Sigmoid colon (tissue), 7 donors: Measurements from ENCODE around the gene RNF167. TPM values are rescaled to one million over a fixed set of nuclear protein-coding genes. Genes with fewer than 3 reads are reported as not detected.
"Not testable (repeated sequence)": the region's sequence is repeated elsewhere in the genome, so short reads cannot be mapped to it uniquely, and the experiment has no call there.

Experiments used
- DNase-seq: peaks from one replicate; pipeline ENCODE4 v3.0.0-alpha.2; 2019
- H3K27ac ChIP-seq, 4 donors: fragments of 200-600 bp; sonication (generic); one replicate each; pipeline ENCODE4 v1.5.1; 2016 to 2019; ENCODE audit warnings: mild to moderate bottlenecking in 1 of 4
- H3K27me3 ChIP-seq, 3 donors: fragments of 200-600 bp; sonication (generic); one replicate each; pipeline ENCODE4 v1.5.1; 2019; ENCODE audit warnings: mild to moderate bottlenecking in 1 of 3
- H3K36me3 ChIP-seq, 4 donors: fragments of 200-600 bp; sonication (generic); one replicate each; pipeline ENCODE4 v1.5.1; 2016 to 2019
- H3K4me1 ChIP-seq, 4 donors: fragments of 200-600 bp; sonication (generic); one replicate each; pipeline ENCODE4 v1.5.1; 2017 to 2019
- H3K4me3 ChIP-seq, 4 donors: fragments of 200-600 bp; sonication (generic); one replicate each; pipeline ENCODE4 v1.5.1; 2017 to 2019; ENCODE audit warnings: mild to moderate bottlenecking in 2 of 4, moderate library complexity in 1 of 4
- H3K9me3 ChIP-seq, 4 donors: fragments of 200-600 bp in 3 of 4; sonication (generic) in 3 of 4; one replicate each; pipeline versions ENCODE4 v1.5.1 to v1.6.1; 2013 to 2019
- CTCF ChIP-seq, 4 experiments: fragments of 450-650 bp in 3 of 4; fragments of 200-600 bp in 1 of 4; IDR thresholded peaks; one replicate each; pipeline ENCODE4 v1.5.1; 2016 to 2019; ENCODE audit warnings: antibody characterized with exemption in 4 of 4, mild to moderate bottlenecking in 3 of 4, moderate library complexity in 2 of 4
- EP300 ChIP-seq, 4 donors: sonication (generic); formaldehyde crosslinking; IDR thresholded peaks; one replicate each; pipeline ENCODE4 v1.6.1; 2017; ENCODE audit warnings: antibody characterized with exemption in 4 of 4
- POLR2A ChIP-seq, 2 donors: fragments of 450-650 bp; IDR thresholded peaks; one replicate each; pipeline ENCODE4 v1.6.1; 2016; ENCODE audit warnings: antibody characterized with exemption in 2 of 2, mild to moderate bottlenecking in 2 of 2, moderate library complexity in 2 of 2
- POLR2AphosphoS5 ChIP-seq, 4 donors: sonication (generic); formaldehyde crosslinking; IDR thresholded peaks; one replicate each; pipeline ENCODE4 v1.6.1; 2017; ENCODE audit warnings: antibody characterized with exemption in 4 of 4
- WGBS, 2 donors: extraction: QIAGEN DNeasy Blood & Tissue Kit; methylation state at CpG; one replicate each; pipeline ENCODE4 v1.1.7; 2013; 5-methylcytosine and 5-hydroxymethylcytosine counted together
- intact Hi-C: fragments of 100-400 bp; cut with DNase I; formaldehyde crosslinking; loops from one replicate; pipeline ENCODE4 v1.15.1; 2023
- polyA plus RNA-seq, 3 donors: library from polyadenylated mRNA; stranded (reverse); fragments of 200-250 nt; gene quantifications; one replicate each; pipeline ENCODE4 v1.2.3, GENCODE V29; 2013
- total RNA-seq, 4 donors: library from RNA; depleted of rRNA; stranded (reverse); fragments of >200 nt; gene quantifications; one replicate each; pipeline ENCODE4 v1.1.0, GENCODE V29; 2016
- donor health status: healthy with polysubstance abuse.
- donor health status: Bipolar disorder and iron deficiency.
- donor health status: healthy.

Gene RNF167
- total and polyA plus RNA-seq, 7 donors = 45.0 to 120 (median 61.1) TPM

DNA sequence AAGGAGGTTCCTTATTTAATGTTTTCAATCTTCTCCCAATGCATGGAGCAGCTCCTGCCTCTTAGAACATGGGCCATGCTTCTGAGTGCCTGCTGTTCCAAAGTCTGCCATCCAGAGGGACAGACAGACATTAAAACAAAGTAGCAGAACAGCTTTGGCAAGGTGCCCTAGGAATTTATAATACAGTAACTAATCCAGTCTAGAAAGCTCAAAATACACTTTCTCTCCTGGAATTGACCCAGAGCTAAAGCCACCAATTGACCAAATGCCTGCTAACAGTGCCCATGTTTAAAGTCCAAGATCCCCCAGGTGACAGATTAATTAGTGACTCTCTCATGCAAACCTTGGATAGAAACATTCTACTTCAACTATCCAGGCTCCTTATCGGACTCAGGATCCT is 26.1 kb upstream of the RNF167 start:
- Histone ChIP-seq H3K4me3 (no peak overlapping the region), H3K36me3 (no peaks in the 10 kb centered on the region), H3K27me3 (no peaks in the 10 kb centered on the region), H3K4me1 (peaks cover 0 to 9% (median 5%) of the 10 kb centered on the region in 4 donors), H3K27ac (no peak overlapping the region), H3K9me3 (no peaks in the 10 kb centered on the region)
- 18 to 65% methylated on average over 1 of the region's 1 CpG for WGBS, 2 donors
- no peak for TF ChIP-seq CTCF (IDR thresholded peaks at IDR 0.05)
- no peak for TF ChIP-seq POLR2A (IDR thresholded peaks at IDR 0.05)
- TF ChIP-seq POLR2AphosphoS5 (IDR thresholded peaks at IDR 0.05) = no peak
- no peak for TF ChIP-seq EP300 (IDR thresholded peaks at IDR 0.05)
- DNase-seq = no peak
- intact Hi-C loops = no loop called here

- 72 to 92% methylated on average over 4 of the region's 4 CpGs for WGBS, 2 donors
- H3K27me3 ChIP-seq, H3K27ac ChIP-seq, H3K9me3 ChIP-seq, intact Hi-C loops, H3K36me3 ChIP-seq, H3K4me3 ChIP-seq, DNase-seq, H3K4me1 ChIP-seq: not testable (repeated sequence)
These were observed 25.5 kb upstream of the RNF167 start for GRCh38 chr17:4914551-4914950.

DNA sequence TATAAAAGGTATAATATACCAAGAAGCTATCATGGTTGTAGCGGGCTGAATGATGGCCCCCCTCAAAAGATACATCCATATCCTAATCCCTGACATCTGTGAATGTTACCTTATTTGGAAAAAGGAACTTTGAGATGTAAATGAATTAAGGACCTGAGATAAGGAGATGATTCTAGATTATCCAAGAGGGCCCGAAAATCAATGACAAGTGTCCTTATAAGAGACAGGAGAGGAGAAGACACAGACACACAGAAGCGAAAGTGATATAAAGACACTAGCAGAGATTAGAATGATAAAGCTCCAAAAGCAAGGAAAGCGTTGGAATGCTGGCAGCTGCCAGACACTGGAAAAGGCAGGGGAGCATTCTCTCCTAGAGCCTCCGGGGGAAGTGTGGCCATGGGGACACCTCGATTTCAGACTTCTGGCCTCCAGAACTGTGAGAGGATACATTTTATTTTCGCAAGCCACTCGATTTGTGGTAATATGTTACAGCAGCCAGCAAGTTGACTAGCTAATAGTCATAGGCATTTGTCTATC is 20.5 kb upstream of the RNF167 start:
- 86 to 87% methylated on average over 8 of the region's 8 CpGs for WGBS, 2 donors
- intact Hi-C loops = no loop called here
- TF ChIP-seq POLR2AphosphoS5 (IDR thresholded peaks at IDR 0.05) (no peak), POLR2A (IDR thresholded peaks at IDR 0.05) (no peak), CTCF (IDR thresholded peaks at IDR 0.05) (no peak), EP300 (IDR thresholded peaks at IDR 0.05) (no peak)

GRCh38 chr17:4920351-4921048 is 19.6 kb upstream of the RNF167 start:
- WGBS, 2 donors = 79 to 85% methylated on average over 10 of the region's 10 CpGs
- no peak for DNase-seq
- no peak overlapping the region for H3K4me3 ChIP-seq
- intact Hi-C loops = no loop called here
- H3K27ac ChIP-seq = no peak overlapping the region
- H3K27me3 ChIP-seq = no peaks in the 10 kb centered on the region
- H3K9me3 ChIP-seq = no peaks in the 10 kb centered on the region
- no peaks in the 10 kb centered on the region for H3K36me3 ChIP-seq
- H3K4me1 ChIP-seq = no peaks in the 10 kb centered on the region
- no peak for TF ChIP-seq EP300 (IDR thresholded peaks at IDR 0.05)
- no peak for TF ChIP-seq CTCF (IDR thresholded peaks at IDR 0.05)
- no peak for TF ChIP-seq POLR2AphosphoS5 (IDR thresholded peaks at IDR 0.05)

More for the DNA sequence above, 20.5 kb upstream of the RNF167 start:
- H3K9me3 ChIP-seq = no peaks in the 10 kb centered on the region
- H3K4me1 ChIP-seq = no peaks in the 10 kb centered on the region
- H3K27ac ChIP-seq = no peak overlapping the region
- DNase-seq = no peak
- no peaks in the 10 kb centered on the region for H3K36me3 ChIP-seq
- no peak overlapping the region for H3K4me3 ChIP-seq
- no peaks in the 10 kb centered on the region for H3K27me3 ChIP-seq

DNA sequence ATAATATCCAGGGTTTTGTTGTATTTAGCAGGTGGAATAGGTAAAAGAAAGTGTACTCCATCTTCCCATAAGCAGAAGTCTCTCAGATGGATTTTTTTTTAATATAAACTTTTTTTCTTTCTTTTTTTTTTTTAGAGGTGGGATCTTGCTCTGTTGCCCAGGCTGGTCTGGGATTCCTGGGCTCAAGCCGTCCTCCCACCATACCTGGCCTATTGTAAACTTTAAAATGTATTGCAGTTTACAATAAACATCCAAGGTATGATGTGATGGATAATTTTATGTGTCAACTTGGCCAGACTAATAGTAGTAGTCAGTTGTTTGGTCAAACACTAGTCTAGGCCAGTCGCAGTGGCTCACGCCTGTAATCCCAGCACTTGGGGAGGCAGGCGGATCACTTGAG is 18.7 kb upstream of the RNF167 start:
- Histone ChIP-seq H3K27ac (no peak overlapping the region), H3K4me3 (no peak overlapping the region), H3K27me3 (no peaks in the 10 kb centered on the region), H3K9me3 (no peaks in the 10 kb centered on the region), H3K36me3 (no peaks in the 10 kb centered on the region), H3K4me1 (no peaks in the 10 kb centered on the region)
- intact Hi-C loops = no loop called here
- no peak for DNase-seq
- TF ChIP-seq EP300 (IDR thresholded peaks at IDR 0.05) (no peak), POLR2A (IDR thresholded peaks at IDR 0.05) (no peak)
- 89 to 90% methylated on average over 4 of the region's 4 CpGs for WGBS, 2 donors

DNA sequence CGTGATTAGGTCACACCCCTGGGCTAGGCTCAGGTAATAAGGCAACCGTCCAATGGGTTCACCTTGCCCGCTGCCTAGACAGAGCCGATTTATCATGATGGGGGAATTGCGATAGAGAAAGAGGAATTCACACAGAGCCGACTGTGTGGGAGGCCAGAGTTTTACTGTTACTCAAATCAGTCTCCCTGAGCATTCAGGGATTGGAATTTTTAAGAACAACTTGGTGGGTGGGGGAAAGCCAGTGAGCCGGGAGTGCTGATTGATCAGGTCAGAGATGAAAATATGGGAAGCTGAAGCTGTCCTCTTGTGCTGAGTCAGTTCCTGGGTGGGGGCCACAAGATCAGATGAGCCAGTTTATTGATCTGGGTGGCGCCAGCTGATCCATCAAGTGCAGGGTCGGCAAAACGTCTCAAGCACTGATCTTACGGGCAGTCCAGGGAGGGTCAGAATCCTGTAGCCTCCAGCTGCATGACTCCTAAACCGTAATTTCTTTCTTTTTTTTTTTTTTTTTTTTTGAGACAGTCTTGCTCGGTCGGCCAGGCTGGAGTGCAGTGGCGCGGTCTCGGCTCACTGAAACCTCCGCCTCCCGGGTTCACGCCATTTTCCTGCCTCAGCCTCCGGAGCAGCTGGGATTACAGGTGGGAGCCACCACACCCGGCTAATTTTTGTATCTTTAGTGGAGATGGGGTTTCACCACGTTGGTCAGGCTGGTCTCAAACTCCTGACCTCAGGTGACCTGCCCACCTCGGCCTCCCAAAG is 13.3 kb upstream of the RNF167 start:
- H3K27ac ChIP-seq, DNase-seq, intact Hi-C loops, H3K36me3 ChIP-seq, H3K4me1 ChIP-seq, H3K27me3 ChIP-seq, H3K4me3 ChIP-seq, H3K9me3 ChIP-seq: not testable (repeated sequence)
- WGBS, 2 donors = 84 to 89% methylated on average over 24 of the region's 24 CpGs
